ELR (cell line): ENCODE measurements around the gene POTEG.
"Not testable (repeated sequence)": the region's sequence is repeated elsewhere in the genome, so short reads cannot be mapped to it uniquely, and the experiment has no call there.

Experiments
- DNase-seq: peaks from one replicate; pipeline ENCODE4 v3.0.0-alpha.2; 2015; ENCODE audit warnings: low read depth

POTEG gene

GRCh38 chr14:19372813-19373500, 61.2 kb downstream of the POTEG start:
- not testable (repeated sequence) for DNase-seq

- DNase-seq: not testable (repeated sequence)
Measured at GRCh38 chr14:19371767-19372166, 62.4 kb downstream of the POTEG start.

- not testable (repeated sequence) for DNase-seq
Measured at GRCh38 chr14:19362803-19363202, 71.3 kb downstream of the POTEG start.

- not testable (repeated sequence) for DNase-seq
Measured at GRCh38 chr14:19362323-19362722, 71.8 kb downstream of the POTEG start.

GRCh38 chr14:19361636-19362253, 72.4 kb downstream of the POTEG start:
- DNase-seq: not testable (repeated sequence)

GRCh38 chr14:19360937-19361635, 73.1 kb downstream of the POTEG start:
- DNase-seq: not testable (repeated sequence)
